Naive B cell (primary cell): ENCODE results near the gene PSMD7. TPM values are rescaled to one million over a fixed set of nuclear protein-coding genes. Genes with fewer than 3 reads are reported as not detected.

Source experiments
- ATAC-seq, 2 donors: fragments of 150-1000 bp; cut with Tn5 transposase; 2 replicates each; pipeline ENCODE4 v1.10.0; 2021; ENCODE audit warnings: low read depth in 2 of 2, mild to moderate bottlenecking in 2 of 2, moderate library complexity in 2 of 2
- DNase-seq: peaks from one replicate; pipeline ENCODE4 v3.0.0; 2022
- H3K27ac Mint-ChIP-seq, 6 donors: one replicate each; pipeline ENCODE4 v1.8.0; 2020 to 2022; ENCODE audit warnings: mild to moderate bottlenecking in 6 of 6, mixed read lengths in 6 of 6, moderate library complexity in 5 of 6, inconsistent platforms in 2 of 6
- H3K27me3 Mint-ChIP-seq, 3 donors: one replicate each; pipeline ENCODE4 v1.8.0; 2021 to 2022; ENCODE audit warnings: mixed read lengths in 3 of 3, mild to moderate bottlenecking in 1 of 3
- H3K36me3 Mint-ChIP-seq, 2 donors: one replicate each; pipeline ENCODE4 v1.8.0; 2020 to 2022; ENCODE audit warnings: mixed read lengths in 2 of 2, inconsistent platforms in 1 of 2, mild to moderate bottlenecking in 1 of 2
- H3K4me1 Mint-ChIP-seq, 3 donors: one replicate each; pipeline ENCODE4 v1.8.0; 2020 to 2022; ENCODE audit warnings: mixed read lengths in 3 of 3, inconsistent platforms in 1 of 3, mild to moderate bottlenecking in 1 of 3, moderate library complexity in 1 of 3
- H3K4me3 Mint-ChIP-seq, 8 donors: one replicate each; pipeline ENCODE4 v1.8.0; 2020 to 2022; ENCODE audit warnings: mild to moderate bottlenecking in 8 of 8, mixed read lengths in 8 of 8, moderate library complexity in 8 of 8, inconsistent platforms in 2 of 8
- H3K9me3 Mint-ChIP-seq, 7 donors: one replicate each; pipeline ENCODE4 v1.8.0; 2020 to 2022; ENCODE audit warnings: mixed read lengths in 7 of 7, mild to moderate bottlenecking in 5 of 7, inconsistent platforms in 2 of 7, moderate library complexity in 1 of 7
- polyA plus RNA-seq, 6 donors: library from polyadenylated mRNA; unstranded; fragments of 300-500 nt; fragmentation: Illumina TruSeq; gene quantifications; one replicate each; pipeline ENCODE4 v1.2.3, GENCODE V29; 2021; ENCODE audit warnings: low read depth in 6 of 6

The PSMD7 gene
- 100 to 1,000 TPM in 1 of 6 donors, 10 to 100 TPM in 5; 79.8 to 110 (median 84.7) TPM for polyA plus RNA-seq

- peak within 1 kb of the TSS; percentile 93 to 99 (median 95) for H3K4me3 Mint-ChIP-seq
- DNase-seq (peak; percentile 91), ATAC-seq (peak; percentile 91)
- peaks cover 15 to 36% (median 25%) of the 10 kb centered on the region in 3 donors for H3K4me1 Mint-ChIP-seq
- no peaks in the 10 kb centered on the region for H3K27me3 Mint-ChIP-seq
- peak within 1 kb of the TSS; percentile 96 to 99 (median 99) for H3K27ac Mint-ChIP-seq
- no peaks in the 10 kb centered on the region for H3K9me3 Mint-ChIP-seq
- peaks cover 5 to 6% of the 10 kb centered on the region in 2 donors for H3K36me3 Mint-ChIP-seq
These were observed at the start of gene PSMD7 for GRCh38 chr16:74296432-74297144. PSMD7 (plus strand) TSS chr16:74296814; CDS start chr16:74296915, 101 bp downstream.

GRCh38 chr16:74249254-74249653, 47.4 kb upstream of the PSMD7 start:
- Mint-ChIP-seq H3K4me3 (no peak overlapping the region), H3K4me1 (no peaks in the 10 kb centered on the region), H3K9me3 (peaks cover 0 to 5% (median 0%) of the 10 kb centered on the region in 7 donors), H3K36me3 (peaks cover 0 to 8% of the 10 kb centered on the region in 2 donors), H3K27me3 (peaks cover 25 to 66% (median 45%) of the 10 kb centered on the region in 3 donors), H3K27ac (no peak overlapping the region)
- DNase-seq (no peak), ATAC-seq (no peak)

- Mint-ChIP-seq H3K27me3 (peaks cover 22 to 62% (median 45%) of the 10 kb centered on the region in 3 donors), H3K36me3 (peaks cover 0 to 8% of the 10 kb centered on the region in 2 donors)
These were observed 46.8 kb upstream of the PSMD7 start for GRCh38 chr16:74249846-74250245.

GRCh38 chr16:74252329-74252728, 44.3 kb upstream of the PSMD7 start:
- no peak overlapping the region for H3K27ac Mint-ChIP-seq
- H3K4me1 Mint-ChIP-seq: peaks cover 9 to 11% (median 10%) of the 10 kb centered on the region in 3 donors
- peaks cover 16 to 47% (median 29%) of the 10 kb centered on the region in 3 donors for H3K27me3 Mint-ChIP-seq
- peak overlapping the region in 1 of 8 donors; percentile 73 for H3K4me3 Mint-ChIP-seq
- DNase-seq (no peak), ATAC-seq (no peak)
- peaks cover 0 to 1% (median 0%) of the 10 kb centered on the region in 7 donors for H3K9me3 Mint-ChIP-seq
- H3K36me3 Mint-ChIP-seq: peaks cover 0 to 2% of the 10 kb centered on the region in 2 donors

More at GRCh38 chr16:74249846-74250245, 46.8 kb upstream of the PSMD7 start:
- H3K4me3 Mint-ChIP-seq: no peak overlapping the region
- no peaks in the 10 kb centered on the region for H3K4me1 Mint-ChIP-seq
- H3K9me3 Mint-ChIP-seq: peaks cover 0 to 5% (median 0%) of the 10 kb centered on the region in 7 donors
- no peak overlapping the region for H3K27ac Mint-ChIP-seq
- DNase-seq (no peak), ATAC-seq (no peak)

GRCh38 chr16:74253161-74253938, 43.3 kb upstream of the PSMD7 start:
- Mint-ChIP-seq H3K27ac (no peak overlapping the region), H3K4me3 (no peak overlapping the region), H3K4me1 (peaks cover 9 to 11% (median 11%) of the 10 kb centered on the region in 3 donors), H3K27me3 (peaks cover 11 to 41% (median 19%) of the 10 kb centered on the region in 3 donors), H3K9me3 (peaks cover 0 to 3% (median 0%) of the 10 kb centered on the region in 7 donors), H3K36me3 (no peaks in the 10 kb centered on the region)
- ATAC-seq: no peak
- no peak for DNase-seq

GRCh38 chr16:74257061-74257460, 39.6 kb upstream of the PSMD7 start:
- Mint-ChIP-seq H3K9me3 (peaks cover 0 to 3% (median 0%) of the 10 kb centered on the region in 7 donors), H3K27ac (peak overlapping the region in 1 of 6 donors; percentile 66), H3K27me3 (peaks cover 0 to 38% (median 6%) of the 10 kb centered on the region in 3 donors), H3K4me1 (peaks cover 9 to 11% (median 11%) of the 10 kb centered on the region in 3 donors), H3K4me3 (peak overlapping the region in 3 of 8 donors; percentile 43 to 81 (median 52)), H3K36me3 (no peaks in the 10 kb centered on the region)
- DNase-seq (peak; percentile 6), ATAC-seq (peak; percentile 58 to 63)

GRCh38 chr16:74261068-74261467, 35.5 kb upstream of the PSMD7 start:
- H3K4me3 Mint-ChIP-seq: no peak overlapping the region
- no peak overlapping the region for H3K27ac Mint-ChIP-seq
- H3K9me3 Mint-ChIP-seq: peaks cover 0 to 3% (median 0%) of the 10 kb centered on the region in 7 donors
- peaks cover 9 to 11% (median 11%) of the 10 kb centered on the region in 3 donors for H3K4me1 Mint-ChIP-seq
- DNase-seq: no peak
- peaks cover 0 to 25% (median 7%) of the 10 kb centered on the region in 3 donors for H3K27me3 Mint-ChIP-seq
- H3K36me3 Mint-ChIP-seq: no peaks in the 10 kb centered on the region
- ATAC-seq: no peak

- no peaks in the 10 kb centered on the region for H3K4me1 Mint-ChIP-seq
- ATAC-seq: no peak
These were observed 31.8 kb upstream of the PSMD7 start for GRCh38 chr16:74264811-74265210.

GRCh38 chr16:74268372-74268782, 28.2 kb upstream of the PSMD7 start:
- no peak overlapping the region for H3K4me3 Mint-ChIP-seq
- H3K4me1 Mint-ChIP-seq: no peaks in the 10 kb centered on the region
- H3K9me3 Mint-ChIP-seq: peaks cover 0 to 7% (median 0%) of the 10 kb centered on the region in 7 donors
- no peak for DNase-seq
- ATAC-seq: no peak
- peaks cover 6 to 10% of the 10 kb centered on the region in 2 donors for H3K36me3 Mint-ChIP-seq
- H3K27ac Mint-ChIP-seq: no peak overlapping the region
- H3K27me3 Mint-ChIP-seq: peaks cover 0 to 8% (median 7%) of the 10 kb centered on the region in 3 donors

More at GRCh38 chr16:74264811-74265210, 31.8 kb upstream of the PSMD7 start:
- Mint-ChIP-seq H3K4me3 (no peak overlapping the region), H3K9me3 (no peaks in the 10 kb centered on the region), H3K27ac (no peak overlapping the region), H3K36me3 (peaks cover 0 to 6% of the 10 kb centered on the region in 2 donors), H3K27me3 (peaks cover 7 to 10% (median 8%) of the 10 kb centered on the region in 3 donors)
- no peak for DNase-seq

GRCh38 chr16:74271872-74272271, 24.7 kb upstream of the PSMD7 start:
- Mint-ChIP-seq H3K4me3 (no peak overlapping the region), H3K27me3 (peaks cover 6 to 27% (median 7%) of the 10 kb centered on the region in 3 donors), H3K4me1 (no peaks in the 10 kb centered on the region), H3K36me3 (peaks cover 6 to 10% of the 10 kb centered on the region in 2 donors), H3K9me3 (peaks cover 0 to 7% (median 0%) of the 10 kb centered on the region in 7 donors), H3K27ac (no peak overlapping the region)
- DNase-seq (no peak), ATAC-seq (no peak)

GRCh38 chr16:74275031-74275636, 21.5 kb upstream of the PSMD7 start:
- no peaks in the 10 kb centered on the region for H3K4me1 Mint-ChIP-seq
- DNase-seq (no peak), ATAC-seq (no peak)
- no peak overlapping the region for H3K4me3 Mint-ChIP-seq
- H3K9me3 Mint-ChIP-seq: peaks cover 0 to 14% (median 5%) of the 10 kb centered on the region in 7 donors
- H3K27me3 Mint-ChIP-seq: peaks cover 6 to 28% (median 7%) of the 10 kb centered on the region in 3 donors
- peaks cover 3 to 14% of the 10 kb centered on the region in 2 donors for H3K36me3 Mint-ChIP-seq
- H3K27ac Mint-ChIP-seq: peak overlapping the region in 1 of 6 donors; percentile 44

GRCh38 chr16:74275711-74276110, 20.9 kb upstream of the PSMD7 start:
- Mint-ChIP-seq H3K27ac (no peak overlapping the region), H3K27me3 (peaks cover 6 to 28% (median 7%) of the 10 kb centered on the region in 3 donors), H3K4me1 (no peaks in the 10 kb centered on the region), H3K36me3 (peaks cover 3 to 12% of the 10 kb centered on the region in 2 donors), H3K4me3 (no peak overlapping the region), H3K9me3 (peaks cover 0 to 10% (median 5%) of the 10 kb centered on the region in 7 donors)
- ATAC-seq (no peak), DNase-seq (no peak)

GRCh38 chr16:74277974-74278373, 18.6 kb upstream of the PSMD7 start:
- Mint-ChIP-seq H3K36me3 (peaks cover 3 to 8% of the 10 kb centered on the region in 2 donors), H3K27ac (no peak overlapping the region), H3K4me1 (no peaks in the 10 kb centered on the region), H3K27me3 (peaks cover 6 to 28% (median 7%) of the 10 kb centered on the region in 3 donors), H3K4me3 (no peak overlapping the region), H3K9me3 (peaks cover 0 to 10% (median 5%) of the 10 kb centered on the region in 7 donors)
- ATAC-seq (no peak), DNase-seq (no peak)
